Lung (tissue), 12 donors: ENCODE data around the gene UBE2D1. TPM values are rescaled to one million over a fixed set of nuclear protein-coding genes. Genes with fewer than 3 reads are reported as not detected.

Experiments used
- ATAC-seq: fragments of 200-7000 bp; cut with Tn5 transposase; one replicate; pipeline ENCODE4 v1.9.1; 2020; ENCODE audit warnings: moderate number of reproducible peaks; ENCODE audit not compliant: insufficient read depth, low FRiP score
- DNase-seq, 3 donors: peaks; one replicate each; pipeline ENCODE4 v3.0.0-alpha.2; 2013 to 2017
- H3K27ac ChIP-seq, 2 donors: one replicate each; pipeline ENCODE4 v1.5.1; 2013; ENCODE audit warnings: mild to moderate bottlenecking in 2 of 2, moderate library complexity in 2 of 2, control low read depth in 1 of 2, inconsistent platforms in 1 of 2, low read depth in 1 of 2, low read length in 1 of 2
- H3K27me3 ChIP-seq, 3 donors: one replicate each; pipeline ENCODE4 v1.5.1; 2013; ENCODE audit warnings: low read length in 2 of 3; ENCODE audit not compliant: control insufficient read depth in 3 of 3, insufficient read depth in 3 of 3
- H3K36me3 ChIP-seq, 4 donors: one replicate each; pipeline ENCODE4 v1.5.1; 2013; ENCODE audit warnings: low read length in 4 of 4, mild to moderate bottlenecking in 1 of 4, moderate library complexity in 1 of 4; ENCODE audit not compliant: control insufficient read depth in 4 of 4, insufficient read depth in 4 of 4
- H3K4me1 ChIP-seq, 5 donors: one replicate each; pipeline ENCODE4 v1.5.1; 2013; ENCODE audit warnings: low read length in 5 of 5, mild to moderate bottlenecking in 2 of 5, moderate library complexity in 1 of 5; ENCODE audit not compliant: control insufficient read depth in 5 of 5, insufficient read depth in 5 of 5
- H3K4me3 ChIP-seq: one replicate; pipeline ENCODE4 v1.5.1; 2013; ENCODE audit warnings: mild to moderate bottlenecking, control low read depth, moderate library complexity
- H3K9ac ChIP-seq, 2 donors: one replicate each; pipeline ENCODE4 v1.5.1; 2013; ENCODE audit warnings: low read length in 2 of 2, control low read depth in 1 of 2; ENCODE audit not compliant: insufficient read depth in 1 of 2
- H3K9me3 ChIP-seq, 4 donors: one replicate each; pipeline ENCODE4 v1.5.1; 2013; ENCODE audit warnings: low read length in 3 of 4, mild to moderate bottlenecking in 1 of 4, moderate library complexity in 1 of 4; ENCODE audit not compliant: control insufficient read depth in 4 of 4, insufficient read depth in 3 of 4
- WGBS, 2 donors: extraction: QIAGEN DNeasy Blood & Tissue Kit; methylation state at CpG; one replicate each; pipeline ENCODE4 v1.1.7; 2013; 5-methylcytosine and 5-hydroxymethylcytosine counted together
- polyA plus RNA-seq, 2 donors: library from polyadenylated mRNA; stranded (reverse); fragments of 200-250 nt; gene quantifications; one replicate each; pipeline ENCODE4 v1.2.1, GENCODE V29; 2013
- total RNA-seq, 2 donors: library from RNA; depleted of rRNA in 1 of 2; stranded (reverse); fragments of >200 nt in 1 of 2; gene quantifications; one replicate each; pipeline ENCODE4 v1.2.1, GENCODE V29; 2014 to 2021
- TF ChIP-seq, protein P1 (sequence below): IDR thresholded peaks from 2 replicates; pipeline ENCODE4 v1.5.1; 2012; ENCODE audit warnings: mild to moderate bottlenecking; ENCODE audit errors: control extremely low read depth, extremely low read depth
- donor health status: control.
- donor health status: control.
- donor health status: Bipolar disorder and iron deficiency.
- donor health status: healthy.
- donor health status: DM: yes; HTN: yes; CAD: no.

Gene UBE2D1
- total and polyA plus RNA-seq, 4 donors = 15.6 to 30.5 (median 21.0) TPM

GRCh38 chr10:58362027-58362789 lies 27.4 kb downstream of the UBE2D1 start:
- DNase-seq = peak in 2 of 3 donors; percentile 43 to 62
- Histone ChIP-seq H3K27me3 (no peaks in the 10 kb centered on the region), H3K4me1 (peaks cover 0 to 10% (median 3%) of the 10 kb centered on the region in 5 donors), H3K9me3 (no peaks in the 10 kb centered on the region), H3K36me3 (peaks cover 0 to 15% (median 2%) of the 10 kb centered on the region in 4 donors), H3K9ac (no peak overlapping the region), H3K27ac (no peak overlapping the region), H3K4me3 (no peak overlapping the region)
- WGBS, 2 donors = 82 to 85% methylated on average over 1 of the region's 1 CpG
- TF ChIP-seq, protein P1, sequence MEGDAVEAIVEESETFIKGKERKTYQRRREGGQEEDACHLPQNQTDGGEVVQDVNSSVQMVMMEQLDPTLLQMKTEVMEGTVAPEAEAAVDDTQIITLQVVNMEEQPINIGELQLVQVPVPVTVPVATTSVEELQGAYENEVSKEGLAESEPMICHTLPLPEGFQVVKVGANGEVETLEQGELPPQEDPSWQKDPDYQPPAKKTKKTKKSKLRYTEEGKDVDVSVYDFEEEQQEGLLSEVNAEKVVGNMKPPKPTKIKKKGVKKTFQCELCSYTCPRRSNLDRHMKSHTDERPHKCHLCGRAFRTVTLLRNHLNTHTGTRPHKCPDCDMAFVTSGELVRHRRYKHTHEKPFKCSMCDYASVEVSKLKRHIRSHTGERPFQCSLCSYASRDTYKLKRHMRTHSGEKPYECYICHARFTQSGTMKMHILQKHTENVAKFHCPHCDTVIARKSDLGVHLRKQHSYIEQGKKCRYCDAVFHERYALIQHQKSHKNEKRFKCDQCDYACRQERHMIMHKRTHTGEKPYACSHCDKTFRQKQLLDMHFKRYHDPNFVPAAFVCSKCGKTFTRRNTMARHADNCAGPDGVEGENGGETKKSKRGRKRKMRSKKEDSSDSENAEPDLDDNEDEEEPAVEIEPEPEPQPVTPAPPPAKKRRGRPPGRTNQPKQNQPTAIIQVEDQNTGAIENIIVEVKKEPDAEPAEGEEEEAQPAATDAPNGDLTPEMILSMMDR = no peak
- ATAC-seq = no peak

DNA sequence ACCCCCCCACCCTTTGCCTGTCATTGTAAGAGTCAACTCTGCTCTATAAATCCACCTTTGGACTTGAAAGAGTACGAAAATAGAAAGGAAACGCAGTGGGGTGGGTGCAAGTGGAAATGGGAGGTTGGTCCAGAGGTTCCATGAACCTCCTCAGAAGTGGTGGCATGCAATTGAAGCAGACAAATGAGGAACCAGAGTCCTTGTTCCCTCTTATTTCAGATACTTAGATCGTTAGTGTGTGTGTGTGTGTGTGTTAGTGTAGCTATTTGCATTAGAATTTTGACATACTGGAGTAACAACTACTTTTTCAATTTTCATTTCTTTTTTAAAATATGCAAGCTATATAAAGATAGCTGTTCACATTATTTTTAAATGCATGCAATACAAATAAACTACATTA lies 32.3 kb downstream of the UBE2D1 start:
- TF ChIP-seq, protein P1 = no peak
- no peaks in the 10 kb centered on the region for H3K9me3 ChIP-seq
- no peak overlapping the region for H3K9ac ChIP-seq
- H3K27me3 ChIP-seq = no peaks in the 10 kb centered on the region
- DNase-seq = no peak
- 39 to 74% methylated on average over 3 of the region's 3 CpGs for WGBS, 2 donors
- no peak overlapping the region for H3K4me3 ChIP-seq
- no peak for ATAC-seq
- no peak overlapping the region for H3K27ac ChIP-seq
- H3K36me3 ChIP-seq = peaks cover 0 to 15% (median 2%) of the 10 kb centered on the region in 4 donors
- peaks cover 0 to 3% (median 0%) of the 10 kb centered on the region in 5 donors for H3K4me1 ChIP-seq

GRCh38 chr10:58371473-58371872 lies 36.7 kb downstream of the UBE2D1 start:
- DNase-seq (no peak), ATAC-seq (no peak)
- H3K9ac ChIP-seq = no peak overlapping the region
- H3K4me1 ChIP-seq = peaks cover 0 to 7% (median 0%) of the 10 kb centered on the region in 5 donors
- no peak overlapping the region for H3K4me3 ChIP-seq
- TF ChIP-seq, protein P1 = no peak
- no peaks in the 10 kb centered on the region for H3K27me3 ChIP-seq
- peaks cover 0 to 8% (median 0%) of the 10 kb centered on the region in 4 donors for H3K36me3 ChIP-seq
- H3K9me3 ChIP-seq = no peaks in the 10 kb centered on the region
- no peak overlapping the region for H3K27ac ChIP-seq
